ENCODE data around the gene PAMR1. TPM values are rescaled to one million over a fixed set of nuclear protein-coding genes. Genes with fewer than 3 reads are reported as not detected.

The PAMR1 gene
- total RNA-seq, 1 donor, result 49.9 TPM

GRCh38 chr11:35414311-35414710 is 111.1 kb downstream of the PAMR1 start:
- no peak for DNase-seq (ENCODE audit: insufficient read length, low spot score, missing footprints)
- H3K4me2 ChIP-seq (ENCODE audit: insufficient read depth, low read length), result no peak overlapping the region
- H3K9me3 ChIP-seq (ENCODE audit: low read depth, low read length), result no peaks in the 10 kb centered on the region
- peaks cover 54% of the 10 kb centered on the region for H3K27me3 ChIP-seq (ENCODE audit: insufficient read depth, low read length)
- H4K20me1 ChIP-seq (ENCODE audit: insufficient read depth, low read length), result peaks cover 2% of the 10 kb centered on the region
- H3K4me3 ChIP-seq (ENCODE audit: insufficient read depth, low read length), result no peak overlapping the region
- H3K4me1 ChIP-seq (ENCODE audit: insufficient read depth, low read length), result peaks cover 3% of the 10 kb centered on the region
- no peak overlapping the region for H3K27ac ChIP-seq (ENCODE audit: low read depth, low read length)
- no peak overlapping the region for H2AFZ ChIP-seq (ENCODE audit: low read length)
- no peaks in the 10 kb centered on the region for H3K36me3 ChIP-seq (ENCODE audit: insufficient read depth, low read length)
- TF ChIP-seq CTCF (IDR thresholded peaks at IDR 0.05; ENCODE audit: extremely low read depth, low read depth, low read length), result no peak
- H3K79me2 ChIP-seq (ENCODE audit: insufficient read depth, low read length), result no peaks in the 10 kb centered on the region

- H3K27ac ChIP-seq (ENCODE audit: low read depth, low read length), result no peak overlapping the region
- DNase-seq (ENCODE audit: insufficient read length, low spot score, missing footprints), result no peak
- H4K20me1 ChIP-seq (ENCODE audit: insufficient read depth, low read length), result peaks cover 2% of the 10 kb centered on the region
- H3K4me3 ChIP-seq (ENCODE audit: insufficient read depth, low read length), result no peak overlapping the region
- H3K36me3 ChIP-seq (ENCODE audit: insufficient read depth, low read length), result no peaks in the 10 kb centered on the region
- no peak overlapping the region for H3K4me2 ChIP-seq (ENCODE audit: insufficient read depth, low read length)
- H3K27me3 ChIP-seq (ENCODE audit: insufficient read depth, low read length), result peaks cover 49% of the 10 kb centered on the region
- H3K4me1 ChIP-seq (ENCODE audit: insufficient read depth, low read length), result no peaks in the 10 kb centered on the region
- H2AFZ ChIP-seq (ENCODE audit: low read length), result no peak overlapping the region
- no peaks in the 10 kb centered on the region for H3K79me2 ChIP-seq (ENCODE audit: insufficient read depth, low read length)
- no peak for TF ChIP-seq CTCF (IDR thresholded peaks at IDR 0.05; ENCODE audit: extremely low read depth, low read depth, low read length)
- H3K9me3 ChIP-seq (ENCODE audit: low read depth, low read length), result no peaks in the 10 kb centered on the region
Measured at GRCh38 chr11:35413598-35413997, 111.8 kb downstream of the PAMR1 start.

- TF ChIP-seq CTCF (IDR thresholded peaks at IDR 0.05; ENCODE audit: extremely low read depth, low read depth, low read length), result peak; percentile 52
- H2AFZ ChIP-seq (ENCODE audit: low read length), result no peak overlapping the region
- no peaks in the 10 kb centered on the region for H4K20me1 ChIP-seq (ENCODE audit: insufficient read depth, low read length)
- no peak overlapping the region for H3K4me2 ChIP-seq (ENCODE audit: insufficient read depth, low read length)
- peaks cover 38% of the 10 kb centered on the region for H3K27me3 ChIP-seq (ENCODE audit: insufficient read depth, low read length)
- H3K4me1 ChIP-seq (ENCODE audit: insufficient read depth, low read length), result no peaks in the 10 kb centered on the region
- H3K4me3 ChIP-seq (ENCODE audit: insufficient read depth, low read length), result no peak overlapping the region
- peak; percentile 83 for DNase-seq (ENCODE audit: insufficient read length, low spot score, missing footprints)
- H3K9me3 ChIP-seq (ENCODE audit: low read depth, low read length), result no peaks in the 10 kb centered on the region
- H3K79me2 ChIP-seq (ENCODE audit: insufficient read depth, low read length), result no peaks in the 10 kb centered on the region
- no peaks in the 10 kb centered on the region for H3K36me3 ChIP-seq (ENCODE audit: insufficient read depth, low read length)
- no peak overlapping the region for H3K27ac ChIP-seq (ENCODE audit: low read depth, low read length)
Measured at GRCh38 chr11:35412285-35412684, 113.1 kb downstream of the PAMR1 start.

- H4K20me1 ChIP-seq (ENCODE audit: insufficient read depth, low read length), result no peaks in the 10 kb centered on the region
Measured at GRCh38 chr11:35407041-35407440, 118.4 kb downstream of the PAMR1 start.

More at GRCh38 chr11:35407041-35407440, 118.4 kb downstream of the PAMR1 start:
- H2AFZ ChIP-seq (ENCODE audit: low read length), result no peak overlapping the region
- H3K27ac ChIP-seq (ENCODE audit: low read depth, low read length), result no peak overlapping the region
- H3K4me2 ChIP-seq (ENCODE audit: insufficient read depth, low read length), result no peak overlapping the region
- TF ChIP-seq CTCF (IDR thresholded peaks at IDR 0.05; ENCODE audit: extremely low read depth, low read depth, low read length), result no peak
- no peaks in the 10 kb centered on the region for H3K4me1 ChIP-seq (ENCODE audit: insufficient read depth, low read length)
- DNase-seq (ENCODE audit: insufficient read length, low spot score, missing footprints), result no peak
- no peak overlapping the region for H3K4me3 ChIP-seq (ENCODE audit: insufficient read depth, low read length)
- peaks cover 5% of the 10 kb centered on the region for H3K27me3 ChIP-seq (ENCODE audit: insufficient read depth, low read length)
- no peaks in the 10 kb centered on the region for H3K9me3 ChIP-seq (ENCODE audit: low read depth, low read length)
- H3K79me2 ChIP-seq (ENCODE audit: insufficient read depth, low read length), result no peaks in the 10 kb centered on the region
- no peaks in the 10 kb centered on the region for H3K36me3 ChIP-seq (ENCODE audit: insufficient read depth, low read length)
